ENCODE results near the gene PRPS1L1. TPM values are rescaled to one million over a fixed set of nuclear protein-coding genes. Genes with fewer than 3 reads are reported as not detected.

Gene PRPS1L1
- total RNA-seq, 1 donor from 2014 or later = not detected

DNA sequence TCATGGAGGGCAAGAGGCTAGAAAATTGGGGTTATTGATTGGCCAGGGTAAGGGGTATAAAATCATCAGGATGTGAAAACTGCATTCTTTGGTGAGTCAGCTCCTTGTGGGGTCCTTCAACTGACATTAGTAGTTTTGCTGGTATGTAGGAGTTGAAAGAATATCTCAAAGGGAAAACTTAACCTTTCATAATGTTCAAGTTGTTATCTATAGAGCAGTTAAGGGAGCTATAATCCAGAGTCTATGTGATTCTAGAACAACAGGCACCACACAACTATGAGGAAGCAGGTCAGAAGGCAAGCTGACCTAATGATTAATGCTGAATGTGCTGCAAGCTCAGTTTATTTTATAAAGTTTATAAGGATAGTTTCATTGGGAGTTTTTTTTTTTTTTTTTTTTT is 13.7 kb downstream of the PRPS1L1 start:
- DNase-seq = no peak

DNA sequence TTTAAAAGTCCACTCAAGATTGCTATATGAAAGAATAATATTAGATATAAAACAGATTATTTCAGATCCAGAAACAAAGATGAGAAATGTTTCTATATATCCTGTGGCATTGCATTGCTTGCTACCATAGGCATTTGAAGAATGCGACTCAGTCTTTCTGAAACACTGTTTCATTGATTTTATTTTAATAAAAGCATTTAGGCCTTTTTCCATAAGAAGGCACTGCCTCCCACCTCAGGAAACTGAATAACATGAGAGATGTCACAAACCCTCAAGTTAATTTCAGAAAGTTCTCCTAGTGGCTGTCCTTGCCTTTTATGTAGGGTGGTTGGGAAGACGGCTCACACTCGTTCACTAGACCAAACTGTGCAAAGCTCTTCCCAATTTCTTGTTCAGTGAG is 23.3 kb downstream of the PRPS1L1 start:
- no peak for DNase-seq

DNA sequence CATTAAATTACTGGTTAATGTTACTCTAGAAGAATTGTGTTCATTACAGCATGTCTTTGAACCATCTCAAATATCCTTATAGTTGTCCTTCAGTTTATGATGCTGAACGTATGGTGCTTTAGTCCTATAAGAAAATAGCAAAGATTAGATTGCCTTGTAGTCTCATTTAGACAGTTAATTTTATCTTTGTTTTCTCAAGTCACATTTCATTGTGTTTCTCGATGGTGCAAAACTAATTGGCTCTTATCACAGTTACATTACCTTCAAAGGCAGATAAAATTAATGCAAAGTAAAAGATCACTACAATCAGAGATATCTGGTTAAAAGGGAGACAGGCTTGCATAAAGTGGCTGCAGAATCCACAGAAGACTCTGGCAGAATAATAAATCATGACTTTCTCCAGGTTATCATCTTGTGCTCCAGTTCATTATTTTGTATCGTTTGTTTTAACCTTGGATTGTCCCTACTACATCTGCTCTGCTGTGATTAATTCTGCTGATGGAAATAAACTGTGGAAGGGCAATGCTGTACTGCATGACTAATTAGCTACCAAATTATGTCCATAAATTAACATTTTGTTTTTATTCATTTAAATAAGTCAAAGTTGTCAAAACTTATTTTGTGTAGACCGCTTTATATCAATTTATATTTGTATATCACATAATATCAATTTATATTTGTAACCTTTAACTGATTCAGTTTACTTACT is 24.2 kb downstream of the PRPS1L1 start:
- DNase-seq = no peak

DNA sequence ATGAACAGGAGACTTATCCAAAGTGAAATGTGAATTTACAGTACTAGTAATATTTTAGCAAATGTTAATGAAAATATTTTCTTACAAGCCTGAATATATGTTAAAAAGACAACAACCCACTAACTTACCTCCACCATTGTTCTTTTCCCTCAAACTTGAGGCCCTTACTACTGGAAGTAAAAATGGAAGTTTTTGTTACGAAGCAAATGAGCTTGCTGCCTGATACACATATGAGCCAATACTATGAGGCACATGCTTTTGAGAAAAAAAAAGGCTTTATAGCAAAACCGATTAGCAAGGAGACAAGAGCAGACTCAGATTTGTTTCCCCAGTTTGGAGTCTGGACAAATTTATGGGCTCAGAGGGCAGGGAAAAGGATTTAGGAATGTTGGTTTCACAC is 29.0 kb downstream of the PRPS1L1 start:
- DNase-seq = no peak

DNA sequence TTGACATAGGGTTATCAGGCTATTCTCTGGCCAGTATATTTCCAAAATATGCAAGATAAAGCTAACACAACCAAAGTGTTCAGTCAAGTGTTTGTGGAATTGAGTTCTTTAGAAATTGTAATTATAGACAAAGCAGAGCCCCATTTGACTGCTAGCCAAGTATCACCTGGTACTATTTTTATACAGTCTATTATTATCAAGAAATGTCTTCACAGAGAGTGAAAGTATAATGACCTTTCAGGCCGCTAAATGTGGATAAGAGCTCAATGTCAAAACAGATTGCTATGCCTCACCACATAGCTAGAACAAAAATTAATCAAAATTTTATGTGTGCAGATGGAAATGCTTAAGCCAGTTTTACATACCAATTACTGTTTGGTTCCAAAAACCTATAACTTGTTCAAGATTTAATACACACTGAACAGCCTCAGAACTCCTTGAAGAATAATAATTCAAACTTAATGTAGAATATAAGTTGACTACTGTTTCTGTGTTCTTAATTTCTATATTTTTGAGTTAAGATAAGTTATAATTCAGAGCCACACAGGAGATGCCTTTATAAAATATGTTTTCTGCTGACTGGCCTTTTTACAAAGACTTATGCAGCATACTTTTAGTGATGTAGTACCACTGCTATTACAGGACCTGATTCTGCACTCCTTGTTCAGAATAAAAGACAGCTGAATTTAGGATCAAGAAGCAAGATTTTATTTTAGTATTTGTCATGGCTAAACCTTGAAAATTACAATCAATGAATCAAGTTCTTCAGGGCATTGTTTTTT is 31.0 kb downstream of the PRPS1L1 start:
- DNase-seq = no peak

DNA sequence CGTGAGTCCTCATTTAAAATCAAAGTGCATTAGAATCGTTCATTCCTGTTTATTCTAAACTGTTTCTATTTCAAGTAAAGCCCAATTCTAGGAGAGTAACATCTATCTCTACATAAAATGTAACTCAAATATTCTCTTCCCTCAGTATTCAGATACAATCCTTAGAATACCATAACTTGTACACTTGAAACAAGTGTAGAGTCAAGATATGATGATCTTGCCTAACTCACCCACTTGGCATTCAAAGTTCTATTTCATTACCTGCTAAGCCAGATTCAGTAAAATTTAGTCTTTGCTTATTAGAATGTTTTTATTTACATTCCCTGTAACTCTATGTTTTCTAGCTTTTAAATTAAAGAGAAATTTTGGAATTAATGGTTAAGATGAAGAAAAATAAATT is 31.6 kb downstream of the PRPS1L1 start:
- DNase-seq = no peak

DNA sequence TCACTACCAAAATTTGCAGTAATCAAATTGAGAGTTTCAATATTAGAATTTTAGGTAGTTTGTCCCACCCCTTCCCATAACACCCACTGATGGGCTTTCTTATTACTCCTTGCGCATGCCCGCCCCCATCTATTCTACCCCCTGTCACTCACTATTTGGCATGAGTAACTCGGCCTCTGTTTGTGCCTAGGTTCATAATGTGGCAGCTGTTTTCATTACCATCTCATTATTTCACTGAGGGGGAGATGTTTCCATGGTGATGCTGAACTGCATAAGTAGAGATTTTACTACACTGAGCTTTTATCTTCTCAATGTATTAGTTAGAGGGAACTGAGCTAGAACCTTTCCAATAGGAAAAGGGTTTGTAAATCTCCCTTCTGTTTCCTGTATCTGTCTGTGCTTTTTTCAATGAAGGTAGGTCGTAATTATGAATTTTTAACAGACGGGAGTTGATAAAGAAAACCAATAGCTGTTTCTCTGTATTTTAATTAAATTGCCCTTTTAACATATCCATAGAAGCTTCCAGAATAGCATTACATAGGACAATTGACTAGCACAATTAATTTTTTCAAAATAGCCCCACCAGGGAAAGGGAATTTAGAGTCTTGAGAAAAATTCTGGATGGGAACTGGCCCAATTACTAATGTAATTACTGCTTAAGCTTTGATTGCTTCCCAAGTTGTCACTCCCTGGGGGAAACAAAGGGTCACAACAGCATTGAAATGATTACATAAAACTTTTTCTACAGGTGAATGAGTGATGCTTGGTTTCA is 33.4 kb downstream of the PRPS1L1 start:
- no peak for DNase-seq

DNA sequence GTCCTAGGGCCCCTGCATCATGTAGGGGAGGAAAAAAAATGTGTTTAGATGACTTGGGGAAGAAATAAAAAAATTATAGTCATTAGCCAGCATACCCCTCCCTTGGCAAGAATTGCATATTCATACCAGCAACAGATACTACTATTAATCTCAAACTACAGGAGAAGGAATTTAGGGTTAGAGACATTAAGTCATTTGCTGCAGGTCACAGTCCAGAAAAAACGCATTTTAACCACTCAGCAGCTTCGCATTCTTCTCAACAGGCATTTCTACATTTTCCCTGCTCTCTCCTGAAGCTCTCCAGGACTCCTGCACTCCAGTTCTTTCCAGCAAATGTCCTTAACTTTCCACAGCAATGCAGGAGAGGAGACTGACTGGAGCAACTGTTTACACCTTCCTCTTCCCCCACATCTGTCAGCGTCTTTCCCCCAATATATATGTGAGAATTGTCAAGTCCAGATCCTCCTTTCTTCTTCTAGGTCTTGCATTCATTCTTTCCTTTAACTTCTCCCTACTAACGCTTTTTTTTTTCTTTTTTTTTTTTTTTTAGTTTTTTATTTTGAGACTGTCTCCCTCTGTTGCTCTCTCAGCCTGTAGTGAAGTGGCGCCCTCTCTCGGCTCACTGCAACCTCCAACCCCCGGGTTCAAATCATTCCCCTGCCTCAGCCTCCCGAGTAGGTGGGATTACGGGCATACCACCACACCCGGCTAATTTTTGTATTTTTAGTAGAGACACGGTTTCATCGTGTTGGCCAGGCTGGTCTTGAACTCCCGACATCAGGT is 35.6 kb downstream of the PRPS1L1 start:
- no peak for DNase-seq

DNA sequence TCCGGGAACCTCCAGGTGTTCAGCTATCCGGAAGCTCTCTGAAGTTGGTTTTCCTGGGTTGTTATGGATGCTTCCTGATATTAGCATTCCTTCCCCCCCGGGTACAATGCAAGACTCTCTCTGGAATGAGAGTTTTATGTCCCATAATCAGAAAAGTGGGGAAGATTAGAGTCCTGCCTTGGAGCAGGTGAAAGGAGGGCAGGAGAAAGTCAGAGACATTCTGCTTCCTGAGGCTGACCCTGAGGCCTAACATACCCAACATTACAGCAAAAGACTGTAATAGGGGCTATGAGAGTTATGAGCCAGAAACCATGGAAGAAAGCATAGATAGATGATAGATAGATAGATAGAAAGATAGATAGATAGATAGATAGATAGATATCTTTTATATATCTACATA is 36.9 kb downstream of the PRPS1L1 start:
- DNase-seq = no peak

DNA sequence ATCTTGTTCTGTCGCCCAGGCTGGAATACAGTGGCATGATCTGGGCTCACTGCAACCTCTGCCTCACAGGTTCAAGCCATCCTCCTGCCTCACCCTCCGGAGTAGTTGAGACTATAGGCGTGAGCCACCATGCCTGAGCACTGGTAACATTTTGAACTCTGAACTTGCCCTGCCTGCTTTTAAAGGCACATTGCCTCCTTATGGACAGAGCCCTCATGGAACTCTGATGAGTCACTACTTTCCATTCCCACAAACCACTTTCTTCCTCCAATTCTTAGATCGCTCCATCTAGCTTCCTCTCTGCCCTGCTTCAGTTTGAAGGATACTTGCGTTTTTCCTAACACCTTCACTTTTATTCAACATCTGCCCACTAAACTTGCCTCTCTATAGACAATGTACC is 38.1 kb downstream of the PRPS1L1 start:
- no peak for DNase-seq

DNA sequence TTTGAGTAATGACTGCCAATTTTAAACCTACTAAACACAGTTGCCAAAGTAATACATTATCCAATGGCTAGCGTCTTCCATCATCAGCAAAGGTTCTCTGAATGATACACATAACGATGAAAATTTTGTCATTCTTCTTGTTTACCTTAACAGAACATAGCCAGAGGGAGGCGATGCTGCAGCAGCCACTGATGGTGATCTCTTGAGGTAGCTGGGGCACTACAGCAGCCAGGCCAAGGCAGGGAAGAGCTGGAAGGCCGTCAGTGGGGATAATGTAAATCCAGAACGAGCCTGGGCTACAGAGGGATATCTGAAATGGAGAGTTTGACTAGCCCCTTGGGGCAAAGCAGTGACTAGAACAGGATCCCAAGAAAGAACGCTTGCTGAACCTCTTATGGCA is 38.8 kb downstream of the PRPS1L1 start:
- DNase-seq = no peak

DNA sequence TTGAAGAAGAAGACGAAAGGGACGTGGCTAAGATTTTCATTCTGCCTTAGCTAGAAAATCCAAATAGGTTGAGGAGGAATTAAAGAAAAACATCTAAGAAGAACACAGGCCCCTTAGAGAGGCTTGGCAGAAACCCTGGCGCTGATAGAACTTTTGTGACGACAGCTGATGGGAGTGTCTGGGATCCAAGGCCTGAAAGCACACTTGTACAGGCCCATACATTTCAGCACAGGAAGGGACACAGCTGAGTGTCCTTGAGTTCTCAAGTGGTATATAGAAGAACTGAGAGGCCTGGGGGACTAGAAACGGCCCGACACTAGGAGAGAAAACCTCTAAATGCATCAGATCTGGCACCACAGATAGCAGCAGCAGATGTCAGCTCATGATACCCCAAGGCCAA is 39.5 kb downstream of the PRPS1L1 start:
- DNase-seq = no peak

DNA sequence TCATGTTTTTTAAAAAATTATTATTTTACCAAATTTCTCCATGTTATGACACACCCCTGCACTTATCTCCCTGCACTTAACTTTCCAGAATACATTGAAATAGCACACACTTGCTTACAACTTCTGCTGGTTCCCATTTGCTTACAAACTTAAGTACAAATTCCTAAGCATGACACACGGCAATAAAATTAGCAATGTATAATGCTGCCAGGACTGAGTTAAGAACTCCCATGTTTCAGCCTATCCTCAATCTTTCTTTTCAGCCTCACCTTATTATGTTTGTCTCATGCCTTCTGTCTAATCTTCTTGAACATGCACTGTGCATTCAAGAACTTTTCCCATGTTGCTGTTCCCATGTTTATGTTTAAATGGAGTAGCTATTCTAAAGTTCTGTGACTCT is 40.8 kb downstream of the PRPS1L1 start:
- DNase-seq = no peak

DNA sequence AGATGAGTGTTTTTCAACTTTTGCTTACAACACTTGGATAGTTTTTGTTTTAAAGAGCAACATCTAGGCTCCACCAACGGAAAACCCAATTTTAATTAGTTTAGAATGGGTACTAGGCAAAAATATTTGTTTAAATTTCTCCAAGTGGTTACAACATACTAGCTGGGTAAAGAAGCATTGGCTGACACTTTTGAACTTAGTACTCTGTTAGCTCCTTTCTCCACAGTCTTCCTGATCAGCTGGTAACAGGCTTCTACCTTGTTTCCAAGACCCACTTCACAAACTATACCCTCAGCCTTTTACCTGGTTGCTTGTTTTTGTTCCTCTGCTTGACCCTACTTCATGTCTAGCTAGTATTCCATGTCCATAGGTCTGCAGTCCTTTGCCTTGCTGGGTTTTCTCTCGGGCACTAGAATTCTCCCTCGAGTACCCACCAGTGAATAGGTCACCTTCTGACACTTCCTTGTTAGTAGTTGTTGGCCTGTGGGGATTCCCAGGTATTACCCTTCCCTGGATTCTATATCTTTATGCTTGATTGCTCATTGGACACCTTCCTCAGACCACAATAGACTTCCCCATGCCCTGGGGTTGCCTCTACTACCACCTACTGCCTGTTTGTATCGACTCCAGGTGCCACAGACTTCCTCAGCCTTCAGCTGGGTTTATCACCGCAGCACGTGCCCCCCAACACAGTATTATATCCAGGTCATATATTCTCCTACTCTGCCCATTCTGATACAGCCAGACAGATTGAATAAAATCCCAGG is 42.0 kb downstream of the PRPS1L1 start:
- no peak for DNase-seq

DNA sequence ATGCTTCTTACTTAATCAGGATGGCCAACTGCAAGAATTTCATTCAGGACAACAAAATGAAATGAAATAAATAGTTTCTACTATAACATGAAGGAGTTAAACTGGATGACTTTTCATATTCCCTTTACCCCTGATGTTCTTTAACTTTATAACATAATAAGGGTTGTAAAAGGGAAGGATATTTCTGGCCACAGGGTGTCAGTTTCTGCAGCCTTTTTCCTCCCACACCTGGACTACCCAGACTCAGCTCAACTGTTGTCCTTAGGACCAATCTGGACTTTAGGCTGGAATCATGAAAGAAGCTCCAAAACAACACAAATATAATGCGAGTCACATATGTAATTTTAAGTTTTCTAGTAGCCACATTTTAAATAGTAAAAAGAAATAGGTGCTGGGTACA is 43.4 kb downstream of the PRPS1L1 start:
- DNase-seq = no peak

DNA sequence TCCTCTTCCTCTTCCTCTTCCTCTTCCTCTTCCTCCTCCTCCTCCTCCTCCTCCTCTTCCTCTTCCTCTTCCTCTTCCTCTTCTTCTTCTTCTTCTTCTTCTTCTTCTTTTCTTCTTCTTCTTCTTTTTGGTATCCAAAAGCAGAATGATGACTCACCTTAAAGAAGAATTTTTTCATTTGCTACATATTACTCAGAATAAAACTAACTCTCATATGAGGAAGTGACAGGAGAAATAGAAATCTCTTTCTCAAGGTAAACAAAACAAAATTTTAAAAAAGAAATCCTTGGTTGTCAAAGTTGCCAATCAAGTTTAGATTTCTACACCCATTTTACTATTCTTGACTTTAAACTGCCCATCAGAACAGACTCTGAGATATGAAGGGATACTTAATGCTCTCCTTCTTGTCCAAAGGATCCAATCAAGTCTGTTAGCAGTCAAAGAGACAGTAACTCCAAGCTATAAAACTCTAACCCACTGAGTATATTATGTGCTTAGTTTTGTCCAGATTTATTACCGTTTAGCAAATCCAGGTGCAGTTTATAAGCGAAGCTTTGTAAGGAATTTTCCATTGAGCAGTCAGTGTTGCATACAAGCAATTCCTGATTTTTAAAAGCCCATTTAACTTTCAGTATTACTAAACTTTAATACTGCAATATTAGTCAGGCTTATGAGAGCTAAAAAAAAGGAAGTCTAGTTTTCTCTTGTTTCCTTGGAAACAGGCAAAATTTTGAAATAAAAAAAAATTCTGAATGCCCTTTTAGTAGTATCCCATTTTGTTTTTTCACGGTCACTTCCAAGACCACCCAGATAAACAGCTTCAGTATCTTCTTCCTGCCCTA is 44.2 kb downstream of the PRPS1L1 start:
- no peak for DNase-seq

DNA sequence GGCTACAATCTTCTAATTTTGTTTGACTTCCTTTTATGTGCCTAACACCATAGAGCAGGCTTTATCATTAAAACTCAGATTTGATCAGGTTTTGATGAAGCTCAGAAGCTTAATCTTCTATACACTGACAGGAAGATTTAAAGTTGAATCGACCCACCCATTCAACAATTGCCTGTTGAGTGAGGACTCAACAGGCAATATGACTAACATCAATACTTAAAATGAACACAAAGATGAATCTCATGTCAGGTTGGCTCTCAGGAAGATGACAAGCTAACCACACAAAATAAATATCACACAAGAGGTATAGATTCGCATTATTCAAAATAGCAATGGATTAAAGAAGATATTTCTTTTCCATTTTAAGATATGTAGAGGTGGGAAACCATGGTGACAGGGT is 50.7 kb downstream of the PRPS1L1 start:
- no peak for DNase-seq
